Dendritic cell treated with granulocyte-macrophage colony-stimulating factor and Interleukin-4, amounts not matched to agents 40 ng/mL and 50 ng/mL, for 4 days (primary cell): ENCODE results near the gene ANKRD39.

Source experiments
- H3K27ac Mint-ChIP-seq: one replicate; pipeline ENCODE4 v1.8.0; 2022; ENCODE audit warnings: mild to moderate bottlenecking, mixed read lengths
- H3K27me3 Mint-ChIP-seq: one replicate; pipeline ENCODE4 v1.8.0; 2022; ENCODE audit warnings: mild to moderate bottlenecking, mixed read lengths
- H3K36me3 Mint-ChIP-seq: one replicate; pipeline ENCODE4 v1.8.0; 2022; ENCODE audit warnings: low read depth, mixed read lengths
- H3K4me1 Mint-ChIP-seq: one replicate; pipeline ENCODE4 v1.8.0; 2022; ENCODE audit warnings: low read depth, mixed read lengths
- H3K4me3 Mint-ChIP-seq: one replicate; pipeline ENCODE4 v1.8.0; 2022; ENCODE audit warnings: mild to moderate bottlenecking, moderate library complexity, mixed read lengths
- H3K9me3 Mint-ChIP-seq: one replicate; pipeline ENCODE4 v1.8.0; 2022; ENCODE audit warnings: mixed read lengths
- intact Hi-C: fragments of 100-400 bp; cut with micrococcal nuclease; formaldehyde crosslinking; loops from one replicate; pipeline ENCODE4 v1.15.0; 2022

Gene ANKRD39

GRCh38 chr2:96801786-96802595 lies 55.8 kb downstream of the ANKRD39 start:
- Mint-ChIP-seq H3K4me3 (no peak overlapping the region), H3K9me3 (no peaks in the 10 kb centered on the region), H3K27me3 (no peaks in the 10 kb centered on the region), H3K27ac (no peak overlapping the region), H3K4me1 (no peaks in the 10 kb centered on the region), H3K36me3 (peaks cover 39% of the 10 kb centered on the region)
- intact Hi-C loops = loop anchor here (10.0 kb wide), 1 partner anchor 197 kb away; no protein-coding TSS in a partner anchor

- H3K4me3 Mint-ChIP-seq = no peak overlapping the region
- no peaks in the 10 kb centered on the region for H3K4me1 Mint-ChIP-seq
- no peaks in the 10 kb centered on the region for H3K27me3 Mint-ChIP-seq
- peaks cover 35% of the 10 kb centered on the region for H3K36me3 Mint-ChIP-seq
- intact Hi-C loops = loop anchor here (10.0 kb wide), 1 partner anchor 196 kb away; no protein-coding TSS in a partner anchor
- H3K27ac Mint-ChIP-seq = no peak overlapping the region
- H3K9me3 Mint-ChIP-seq = no peaks in the 10 kb centered on the region
Observed at GRCh38 chr2:96801005-96801785, 56.6 kb downstream of the ANKRD39 start.

GRCh38 chr2:96800061-96801004 lies 57.5 kb downstream of the ANKRD39 start:
- Mint-ChIP-seq H3K4me3 (no peak overlapping the region), H3K4me1 (no peaks in the 10 kb centered on the region), H3K36me3 (peaks cover 33% of the 10 kb centered on the region), H3K9me3 (no peaks in the 10 kb centered on the region), H3K27me3 (no peaks in the 10 kb centered on the region), H3K27ac (no peak overlapping the region)
- intact Hi-C loops = loop anchor here (10.0 kb wide), 1 partner anchor 196 kb away; no protein-coding TSS in a partner anchor

GRCh38 chr2:96799623-96799935 lies 58.2 kb downstream of the ANKRD39 start:
- intact Hi-C loops = no loop called here
- H3K4me3 Mint-ChIP-seq = no peak overlapping the region
- no peaks in the 10 kb centered on the region for H3K27me3 Mint-ChIP-seq
- peaks cover 33% of the 10 kb centered on the region for H3K36me3 Mint-ChIP-seq
- H3K4me1 Mint-ChIP-seq = no peaks in the 10 kb centered on the region
- no peaks in the 10 kb centered on the region for H3K9me3 Mint-ChIP-seq
- no peak overlapping the region for H3K27ac Mint-ChIP-seq

- Mint-ChIP-seq H3K27ac (no peak overlapping the region), H3K27me3 (no peaks in the 10 kb centered on the region), H3K4me3 (no peak overlapping the region), H3K36me3 (peaks cover 33% of the 10 kb centered on the region), H3K4me1 (no peaks in the 10 kb centered on the region), H3K9me3 (no peaks in the 10 kb centered on the region)
- intact Hi-C loops = no loop called here
Observed at GRCh38 chr2:96798733-96799622, 58.8 kb downstream of the ANKRD39 start.
